ENCODE measurements around the gene DAB1. TPM values are rescaled to one million over a fixed set of nuclear protein-coding genes. Genes with fewer than 3 reads are reported as not detected.
A peak's percentile ranks its signal among the peaks of the same experiment; 100 is the strongest.

The DAB1 gene
- total and polyA plus RNA-seq, 2 of the 8 experiments (the other 6 are each of a cell fraction or from before 2014, with no cell fraction given), result 4.4 to 11.8 TPM

- no peak overlapping the region for H3K4me3 ChIP-seq (ENCODE audit: extremely low read depth in 1 of 4, insufficient read depth in 2 of 4, low read depth in 3 of 4, low read length in 4 of 4)
- H3K4me2 ChIP-seq (ENCODE audit: insufficient read depth in 1 of 2, low read depth in 2 of 2, low read length in 2 of 2), result no peak overlapping the region
- no peaks in the 10 kb centered on the region for H3K27me3 ChIP-seq (replicated peaks in 1 of 4; ENCODE audit: control insufficient read depth in 3 of 4, extremely low read depth in 1 of 4, insufficient read depth in 3 of 4, low read length in 3 of 4)
- TF ChIP-seq CEBPB (IDR thresholded peaks at IDR 0.05; ENCODE audit: low read depth, low read length) (no peak), YY1 (IDR thresholded peaks at IDR 0.05; ENCODE audit: low read depth, low read length) (no peak), CHD1 (IDR thresholded peaks at IDR 0.05; ENCODE audit: low read depth, low read length) (no peak), ZNF274 (IDR thresholded peaks at IDR 0.05; ENCODE audit: borderline replicate concordance, extremely low read depth, low read length) (no peak)
Measured at GRCh38 chr1:57381871-57382270, 42.0 kb downstream of the DAB1 start.

More at GRCh38 chr1:57381871-57382270, 42.0 kb downstream of the DAB1 start:
- Histone ChIP-seq H4K5ac (ENCODE audit: insufficient read length, low read depth, low read length) (no peak overlapping the region), H4K20me1 (replicated peaks in 1 of 2; ENCODE audit: control insufficient read depth in 1 of 2, insufficient read depth in 2 of 2, low read length in 2 of 2) (no peaks in the 10 kb centered on the region), H3K23ac (ENCODE audit: insufficient read length) (no peak overlapping the region), H4K91ac (replicated peaks; ENCODE audit: insufficient read length, low read length) (no peak overlapping the region), H3K9ac (replicated peaks in 1 of 4; ENCODE audit: extremely low read depth in 1 of 4, low read depth in 3 of 4, low read length in 3 of 4) (no peak overlapping the region), H3K9me3 (ENCODE audit: insufficient read depth in 2 of 2, low read depth in 1 of 2, low read length in 1 of 2) (no peaks in the 10 kb centered on the region), H3K27ac (ENCODE audit: low read depth, low read length) (no peak overlapping the region), H3K36me3 (ENCODE audit: control insufficient read depth in 2 of 4, insufficient read depth in 4 of 4, low read length in 3 of 4) (no peaks in the 10 kb centered on the region), H2BK120ac (replicated peaks; ENCODE audit: low read depth, low read length) (no peak overlapping the region), H2BK15ac (ENCODE audit: low read length) (no peak overlapping the region), H2BK12ac (ENCODE audit: low read depth, low read length) (no peak overlapping the region), H4K8ac (ENCODE audit: extremely low read depth, insufficient read depth, low read length) (no peak overlapping the region), H3K4me1 (replicated peaks in 1 of 4; ENCODE audit: control insufficient read depth in 3 of 4, insufficient read depth in 4 of 4, low read length in 3 of 4) (0 out of 7 replicates have a peak, but pooled peaks cover 0 to 4% (median 0%) of the 10 kb centered on the region in 4 experiments), H2AK5ac (ENCODE audit: low read depth, low read length) (no peak overlapping the region), H2AFZ (ENCODE audit: low read length) (no peak overlapping the region), H3K4ac (replicated peaks; ENCODE audit: insufficient read length, low read depth, low read length) (no peak overlapping the region), H3K23me2 (ENCODE audit: low read depth, low read length) (no peaks in the 10 kb centered on the region), H3K14ac (ENCODE audit: insufficient read length) (no peak overlapping the region), H3K56ac (replicated peaks; ENCODE audit: insufficient read length, low read depth, low read length) (no peak overlapping the region), H3K79me2 (ENCODE audit: control insufficient read depth in 1 of 2, insufficient read depth in 2 of 2, low read length in 2 of 2) (no peaks in the 10 kb centered on the region), H2BK5ac (ENCODE audit: low read depth, low read length) (peak overlapping the region; percentile 21; the same call in 1 of the 2 replicates), H3K79me1 (ENCODE audit: low read depth, low read length) (no peaks in the 10 kb centered on the region), H3K18ac (ENCODE audit: extremely low read depth, low read length) (no peak overlapping the region), H2BK20ac (ENCODE audit: low read length) (no peak overlapping the region)
- WGBS, 2 experiments (ENCODE audit: extremely low coverage in 1 of 2, insufficient coverage in 1 of 2, insufficient read length in 1 of 2, insufficient replicate concordance in 2 of 2, low coverage in 1 of 2, low lambda C conversion rate in 2 of 2, missing lambda C conversion rate in 1 of 2), result 50% methylated on average over 2 of the region's 2 CpGs; no CpG with 5 or more reads in 1 of the 2 experiments
- CTCF ChIA-PET (ENCODE audit: partially characterized antibody), result interaction anchor here (0.6 to 1.1 kb wide), 2 partner anchors 16 to 566 kb away, joined by 3 read pairs; no protein-coding TSS in a partner anchor
- DNase-seq (ENCODE audit: low read depth in 1 of 2, low spot score in 2 of 2) (no peak), FAIRE-seq (no peak)
- POLR2A ChIA-PET (ENCODE audit: partially characterized antibody), result no interaction called here

Measured in H1 (cell line).